ENCODE data around the gene TXLNA. TPM values are rescaled to one million over a fixed set of nuclear protein-coding genes. Genes with fewer than 3 reads are reported as not detected.

TXLNA gene
- total RNA-seq, 4 donors from 2014 or later = 50.0 to 72.0 (median 56.3) TPM

DNA sequence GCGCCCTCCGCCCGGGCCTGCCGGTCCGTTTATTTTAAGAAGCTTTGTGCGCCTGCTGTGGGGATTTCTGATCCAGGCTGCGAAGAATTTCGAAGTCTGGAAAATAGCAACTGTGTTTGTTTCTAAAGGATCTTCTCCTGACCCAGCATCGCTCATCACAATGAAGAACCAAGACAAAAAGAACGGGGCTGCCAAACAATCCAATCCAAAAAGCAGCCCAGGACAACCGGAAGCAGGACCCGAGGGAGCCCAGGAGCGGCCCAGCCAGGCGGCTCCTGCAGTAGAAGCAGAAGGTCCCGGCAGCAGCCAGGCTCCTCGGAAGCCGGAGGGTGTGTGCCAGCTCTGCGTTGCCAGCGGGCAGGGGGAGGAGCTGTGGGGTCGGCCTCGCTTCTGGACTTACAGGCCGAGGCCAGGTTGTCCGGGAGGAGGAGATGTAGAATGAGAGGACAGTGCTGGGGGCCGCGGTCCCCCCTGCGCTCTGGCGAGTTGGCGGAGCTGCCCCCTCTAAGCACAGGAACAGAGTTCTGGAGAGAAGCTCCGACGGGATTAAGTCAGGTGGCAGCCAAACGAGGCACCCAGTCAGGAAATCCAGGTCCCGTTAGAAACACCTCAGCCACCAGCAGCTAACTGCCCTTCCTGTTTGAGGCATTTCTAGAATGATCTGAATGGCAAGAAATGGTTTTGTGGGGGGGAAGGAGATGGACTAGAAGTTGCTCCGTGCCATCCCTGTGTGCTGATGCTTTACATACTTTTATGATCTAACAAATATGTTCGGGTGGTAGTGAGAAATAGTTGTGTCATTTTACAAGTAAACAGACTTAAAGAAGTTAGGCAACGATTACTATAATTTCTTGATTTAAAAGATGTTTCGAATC is 948 bp downstream of the TXLNA start:
- peak; percentile 81 to 86 for DNase-seq (ENCODE audit: low spot score in 2 of 2)
- no peaks in the 10 kb centered on the region for H3K27me3 ChIP-seq
- peaks cover 58% of the 10 kb centered on the region for H3K4me1 ChIP-seq
- TF ChIP-seq POLR2AphosphoS5 (IDR thresholded peaks at IDR 0.05) = no peak
- no peak for TF ChIP-seq EP300 (IDR thresholded peaks at IDR 0.05)
- WGBS = 5% methylated on average over 36 of the region's 36 CpGs
- peak overlapping the region; percentile 91 for H3K27ac ChIP-seq
- H3K4me3 ChIP-seq = peak overlapping the region; percentile 77
- H3K36me3 ChIP-seq = peaks cover 15% of the 10 kb centered on the region
- no peaks in the 10 kb centered on the region for H3K9me3 ChIP-seq

DNA sequence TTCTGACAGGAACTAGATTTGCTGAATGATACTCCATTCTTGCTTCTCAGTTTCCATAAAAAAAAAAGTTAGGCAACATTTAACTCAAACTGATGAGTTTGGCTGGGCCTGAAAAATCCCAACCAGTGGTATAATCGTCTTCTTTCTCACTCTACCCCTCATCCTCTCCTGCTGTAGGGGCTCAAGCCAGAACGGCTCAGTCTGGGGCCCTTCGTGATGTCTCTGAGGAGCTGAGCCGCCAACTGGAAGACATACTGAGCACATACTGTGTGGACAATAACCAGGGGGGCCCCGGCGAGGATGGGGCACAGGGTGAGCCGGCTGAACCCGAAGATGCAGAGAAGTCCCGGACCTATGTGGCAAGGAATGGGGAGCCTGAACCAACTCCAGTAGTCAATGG is 1.6 kb downstream of the TXLNA start:
- WGBS = 62% methylated on average over 9 of the region's 9 CpGs
- peak overlapping the region; percentile 91 for H3K27ac ChIP-seq
- no peaks in the 10 kb centered on the region for H3K9me3 ChIP-seq
- peaks cover 61% of the 10 kb centered on the region for H3K4me1 ChIP-seq
- H3K36me3 ChIP-seq = peaks cover 16% of the 10 kb centered on the region
- peak overlapping the region; percentile 77 for H3K4me3 ChIP-seq
- DNase-seq (ENCODE audit: low spot score in 2 of 2) = no peak
- no peaks in the 10 kb centered on the region for H3K27me3 ChIP-seq
- TF ChIP-seq POLR2A (IDR thresholded peaks at IDR 0.05) = no peak
- TF ChIP-seq POLR2AphosphoS5 (IDR thresholded peaks at IDR 0.05) = no peak
- TF ChIP-seq CTCF (IDR thresholded peaks at IDR 0.05) = no peak
- TF ChIP-seq EP300 (IDR thresholded peaks at IDR 0.05) = no peak

DNA sequence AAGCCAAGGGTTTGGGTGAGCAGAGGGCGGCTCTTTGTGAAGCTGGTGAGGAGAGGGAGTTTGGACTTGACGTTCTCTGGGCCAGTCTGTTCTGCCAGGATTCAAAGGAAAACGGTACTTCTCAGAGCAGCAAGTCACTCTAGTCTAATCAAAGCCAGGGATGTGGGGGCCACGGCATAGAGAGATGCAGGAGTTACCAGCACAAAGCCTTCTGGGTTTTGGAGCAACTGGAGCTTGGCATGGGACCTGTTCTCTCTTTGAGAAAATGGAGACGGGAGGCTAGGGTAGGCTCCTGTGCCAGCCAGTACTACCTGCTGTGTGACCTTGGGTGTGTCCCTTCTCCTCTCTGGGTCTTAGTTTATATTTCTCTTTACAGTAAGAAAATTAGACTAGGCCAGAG is 2.1 kb downstream of the TXLNA start:
- Histone ChIP-seq H3K4me1 (peaks cover 61% of the 10 kb centered on the region), H3K27me3 (no peaks in the 10 kb centered on the region), H3K9me3 (no peaks in the 10 kb centered on the region), H3K4me3 (peak overlapping the region; percentile 77), H3K27ac (peak overlapping the region; percentile 91), H3K36me3 (peaks cover 21% of the 10 kb centered on the region)
- WGBS = 62% methylated on average over 5 of the region's 5 CpGs
- DNase-seq (ENCODE audit: low spot score in 2 of 2) = no peak
- no peak for TF ChIP-seq EP300 (IDR thresholded peaks at IDR 0.05)
- no peak for TF ChIP-seq CTCF (IDR thresholded peaks at IDR 0.05)
- no peak for TF ChIP-seq POLR2A (IDR thresholded peaks at IDR 0.05)
- no peak for TF ChIP-seq POLR2AphosphoS5 (IDR thresholded peaks at IDR 0.05)

DNA sequence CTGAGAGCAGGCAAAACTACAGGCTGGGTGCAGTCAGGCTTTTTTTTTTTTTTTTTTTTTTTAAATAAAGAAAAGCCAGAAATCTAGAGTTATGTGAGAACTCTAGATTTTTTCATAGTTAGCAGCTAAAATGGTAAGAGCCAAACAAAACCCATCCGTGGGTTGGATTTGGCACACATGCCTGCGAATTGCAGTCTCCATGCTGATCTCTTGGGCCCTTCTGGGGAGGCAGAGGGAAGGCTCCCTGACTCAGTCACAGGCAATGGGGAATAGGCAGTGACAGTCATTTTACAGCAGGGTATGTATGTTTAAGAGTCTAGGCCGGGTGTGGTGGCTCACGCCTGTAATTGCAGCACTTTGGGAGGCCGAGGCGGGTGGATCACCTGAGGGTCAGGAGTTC is 2.6 kb downstream of the TXLNA start:
- Histone ChIP-seq H3K27me3 (no peaks in the 10 kb centered on the region), H3K27ac (no peak overlapping the region), H3K36me3 (peaks cover 26% of the 10 kb centered on the region), H3K4me3 (peak overlapping the region; percentile 77), H3K4me1 (peaks cover 61% of the 10 kb centered on the region), H3K9me3 (no peaks in the 10 kb centered on the region)
- no peak for DNase-seq (ENCODE audit: low spot score in 2 of 2)
- no peak for TF ChIP-seq POLR2AphosphoS5 (IDR thresholded peaks at IDR 0.05)
- TF ChIP-seq CTCF (IDR thresholded peaks at IDR 0.05) = no peak
- no peak for TF ChIP-seq EP300 (IDR thresholded peaks at IDR 0.05)
- no peak for TF ChIP-seq POLR2A (IDR thresholded peaks at IDR 0.05)
- WGBS = 67% methylated on average over 6 of the region's 6 CpGs

DNA sequence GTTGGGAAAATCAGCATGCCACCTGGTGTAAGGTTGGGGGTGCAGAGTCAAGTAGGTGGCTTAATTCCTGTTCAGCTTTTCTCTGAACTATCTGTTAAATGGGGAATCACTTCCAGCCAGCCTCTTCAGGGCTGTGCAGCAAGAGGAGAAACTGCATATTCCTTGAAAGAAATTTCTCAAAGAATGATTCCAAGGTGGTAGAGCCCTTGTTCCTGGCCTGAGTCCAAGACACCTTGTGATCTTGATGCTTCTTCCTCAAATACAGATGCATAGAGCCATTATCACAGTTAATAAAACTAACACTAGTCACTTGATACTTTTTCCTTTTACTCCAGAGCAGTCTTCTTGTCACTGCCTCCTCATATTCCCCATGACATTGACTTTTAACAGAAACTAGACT is 5.2 kb downstream of the TXLNA start:
- H3K4me3 ChIP-seq = no peak overlapping the region
- no peak for TF ChIP-seq POLR2A (IDR thresholded peaks at IDR 0.05)
- no peak for TF ChIP-seq EP300 (IDR thresholded peaks at IDR 0.05)
- no peak for DNase-seq (ENCODE audit: low spot score in 2 of 2)
- H3K4me1 ChIP-seq = peaks cover 50% of the 10 kb centered on the region
- H3K9me3 ChIP-seq = no peaks in the 10 kb centered on the region
- H3K27ac ChIP-seq = no peak overlapping the region
- peaks cover 52% of the 10 kb centered on the region for H3K36me3 ChIP-seq
- H3K27me3 ChIP-seq = no peaks in the 10 kb centered on the region

DNA sequence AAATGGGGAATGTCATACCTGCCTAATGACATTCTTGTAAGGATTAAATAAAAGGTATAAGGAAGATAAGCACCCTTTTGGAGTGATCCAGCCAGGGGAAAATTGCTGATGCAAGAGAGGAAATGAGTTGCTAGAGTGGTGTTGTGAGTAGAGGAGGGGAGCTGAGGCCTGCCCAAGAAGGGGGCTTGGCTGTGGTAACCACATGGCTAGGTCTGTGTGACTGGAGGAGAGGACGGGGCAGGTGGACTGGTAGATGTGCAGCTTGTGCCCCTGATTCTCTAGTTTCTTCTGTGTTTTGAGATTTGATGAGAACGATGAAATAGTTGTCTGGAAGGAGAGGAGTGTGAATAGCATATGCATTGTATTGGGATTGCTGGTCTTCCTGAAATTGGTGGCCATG is 6.6 kb downstream of the TXLNA start:
- TF ChIP-seq POLR2A (IDR thresholded peaks at IDR 0.05) (no peak), EP300 (IDR thresholded peaks at IDR 0.05) (no peak), CTCF (IDR thresholded peaks at IDR 0.05) (no peak), POLR2AphosphoS5 (IDR thresholded peaks at IDR 0.05) (no peak)
- Histone ChIP-seq H3K9me3 (no peaks in the 10 kb centered on the region), H3K27me3 (no peaks in the 10 kb centered on the region), H3K4me3 (no peak overlapping the region), H3K4me1 (peaks cover 40% of the 10 kb centered on the region), H3K36me3 (peaks cover 66% of the 10 kb centered on the region), H3K27ac (no peak overlapping the region)
- 97% methylated on average over 2 of the region's 2 CpGs for WGBS
- no peak for DNase-seq (ENCODE audit: low spot score in 2 of 2)
